ENCODE measurements around the gene CREBBP.
A peak's percentile ranks its signal among the peaks of the same experiment; 100 is the strongest.

Gene CREBBP

GRCh38 chr16:3822366-3823045 lies 58.0 kb downstream of the CREBBP start:
- no peak for DNase-seq

GRCh38 chr16:3821184-3821583 lies 59.3 kb downstream of the CREBBP start:
- DNase-seq: no peak

GRCh38 chr16:3819746-3820724 lies 60.5 kb downstream of the CREBBP start:
- peak; percentile 66 for DNase-seq

- no peak for DNase-seq
These were observed 61.4 kb downstream of the CREBBP start for GRCh38 chr16:3819175-3819527.

GRCh38 chr16:3816326-3816725 lies 64.2 kb downstream of the CREBBP start:
- DNase-seq: no peak

- DNase-seq: no peak
These were observed 65.8 kb downstream of the CREBBP start for GRCh38 chr16:3814755-3815154.

GRCh38 chr16:3812469-3813172 lies 67.9 kb downstream of the CREBBP start:
- no peak for DNase-seq

- DNase-seq: no peak
These were observed 69.7 kb downstream of the CREBBP start for GRCh38 chr16:3810818-3811217.

- DNase-seq: no peak
These were observed 70.3 kb downstream of the CREBBP start for GRCh38 chr16:3810198-3810664.

- no peak for DNase-seq
These were observed 72.0 kb downstream of the CREBBP start for GRCh38 chr16:3808308-3809063.

GRCh38 chr16:3807425-3808123 lies 72.9 kb downstream of the CREBBP start:
- DNase-seq: no peak

- no peak for DNase-seq
These were observed 76.0 kb downstream of the CREBBP start for GRCh38 chr16:3804426-3805016.

GRCh38 chr16:3800477-3801270 lies 79.8 kb downstream of the CREBBP start:
- DNase-seq: no peak

- no peak for DNase-seq
These were observed 80.5 kb downstream of the CREBBP start for GRCh38 chr16:3800019-3800418.

- no peak for DNase-seq
These were observed 81.2 kb downstream of the CREBBP start for GRCh38 chr16:3799354-3799753.

- no peak for DNase-seq
These were observed 81.7 kb downstream of the CREBBP start for GRCh38 chr16:3798838-3799237.

- DNase-seq: no peak
These were observed 82.4 kb downstream of the CREBBP start for GRCh38 chr16:3797904-3798811.

- DNase-seq: no peak
These were observed 83.0 kb downstream of the CREBBP start for GRCh38 chr16:3797473-3797872.

GRCh38 chr16:3793161-3793576 lies 87.3 kb downstream of the CREBBP start:
- peak; percentile 41 for DNase-seq

Measured in hematopoietic multipotent progenitor cell treated with erythropoietin and hydrocortisone succinate and interleukin-3 and kit ligand, for 4 days (in vitro differentiated cells).